K562 (cell line): ENCODE data around the gene SIGLEC5. TPM values are rescaled to one million over a fixed set of nuclear protein-coding genes. Genes with fewer than 3 reads are reported as not detected.

ENCODE experiments used
- BCL6 ChIP-seq: fragments of 250-450 bp; sonication (Bioruptor Pico); IDR thresholded peaks from 2 replicates; pipeline ENCODE4 v1.4.0; 2020
- C11orf30 ChIP-seq: fragments of 450-650 bp; IDR thresholded peaks from 2 replicates; pipeline ENCODE4 v1.6.1; 2016; ENCODE audit warnings: low read depth, mild to moderate bottlenecking
- CREBBP ChIP-seq: IDR thresholded peaks from one replicate; pipeline ENCODE4 v1.6.1; 2012; ENCODE audit warnings: low read depth, mild to moderate bottlenecking, control low read depth, inconsistent platforms, low read length
- FOXP1 ChIP-seq: sonication (generic); formaldehyde crosslinking; IDR thresholded peaks from 2 replicates; pipeline ENCODE4 v1.8.0; 2022; ENCODE audit warnings: mild to moderate bottlenecking, missing genetic modification reagents
- JUNB ChIP-seq: fragments of 450-650 bp; formaldehyde crosslinking; conservative IDR thresholded peaks from 2 replicates; pipeline ENCODE4 v1.4.0; 2020; ENCODE audit warnings: mild to moderate bottlenecking
- RBBP5 ChIP-seq: fragments of 200-600 bp; sonication (generic); IDR thresholded peaks from 2 replicates; pipeline ENCODE4 v1.6.1; 2012; ENCODE audit warnings: borderline replicate concordance, mild to moderate bottlenecking, low read length, control low read depth, inconsistent platforms; ENCODE audit not compliant: insufficient read depth, poor library complexity, severe bottlenecking
- TEAD2 ChIP-seq: fragments of 450-650 bp; IDR thresholded peaks from 2 replicates; pipeline ENCODE4 v1.6.1; 2016; ENCODE audit warnings: missing genetic modification characterization, control low read depth, missing compliant biosample characterization
- ZFP30 ChIP-seq: fragments of 250-450 bp; sonication (Bioruptor Pico); IDR thresholded peaks from 2 replicates; pipeline ENCODE4 v1.8.0; 2022; ENCODE audit warnings: moderate library complexity, mild to moderate bottlenecking, inconsistent platforms, borderline replicate concordance
- ZNF444 ChIP-seq: fragments of 250-450 bp; sonication (Bioruptor Pico); IDR thresholded peaks from 2 replicates; pipeline ENCODE4 v1.4.0; 2020; ENCODE audit warnings: mild to moderate bottlenecking, moderate library complexity
- polyA plus RNA-seq, 8 experiments: library from polyadenylated mRNA; depleted of rRNA in 4 of 8; stranded (reverse) in 5 of 8; unstranded in 3 of 8; fragments of >200 nt; fragmentation: Nextera tagmentation in 2 of 8; fragmentation: Illumina TruSeq in 1 of 8; extraction: Ambion mirVana in 2 of 8; extraction: Trizol in 1 of 8; gene quantifications; 2 replicates each; pipeline versions ENCODE4 v1.2.1 to v1.2.3, GENCODE V29; 2011 to 2014; ENCODE audit warnings: inconsistent platforms in 1 of 8, missing spikeins in 1 of 8
- total RNA-seq, 7 experiments: library from RNA; depleted of rRNA in 6 of 7; stranded (reverse); fragments of >200 nt in 6 of 7; fragmentation: Illumina TruSeq in 2 of 7; extraction: Trizol in 2 of 7; gene quantifications; 2 replicates each; pipeline versions ENCODE4 v1.2.1 to v1.2.3, GENCODE V29; 2011 to 2021; ENCODE audit warnings: low replicate concordance in 1 of 7
- TF ChIP-seq, protein P1 (sequence below): fragments of 250-450 bp; sonication (Bioruptor Pico); IDR thresholded peaks from 2 replicates; pipeline ENCODE4 v1.4.0; 2020
- TF ChIP-seq, protein P2 (sequence below): sonication (generic); formaldehyde crosslinking; IDR thresholded peaks from 2 replicates; pipeline ENCODE4 v1.8.1; 2023; ENCODE audit warnings: missing genetic modification reagents, mild to moderate bottlenecking, borderline replicate concordance
- TF ChIP-seq, protein P3 (sequence below): fragments of 250-450 bp; sonication (Bioruptor Pico); IDR thresholded peaks from 2 replicates; pipeline ENCODE4 v1.5.0; 2021; ENCODE audit warnings: mild to moderate bottlenecking, borderline replicate concordance
- TF ChIP-seq, protein P4 (sequence below): sonication (generic); formaldehyde crosslinking; IDR thresholded peaks from 2 replicates; pipeline ENCODE4 v1.8.1; 2023; ENCODE audit warnings: mild to moderate bottlenecking, missing genetic modification reagents, moderate library complexity

SIGLEC5 gene
- total and polyA plus RNA-seq, 9 of the 15 experiments (the other 6 are each of a cell fraction or from before 2014, with no cell fraction given) = 0.14 TPM; not detected in 8

DNA sequence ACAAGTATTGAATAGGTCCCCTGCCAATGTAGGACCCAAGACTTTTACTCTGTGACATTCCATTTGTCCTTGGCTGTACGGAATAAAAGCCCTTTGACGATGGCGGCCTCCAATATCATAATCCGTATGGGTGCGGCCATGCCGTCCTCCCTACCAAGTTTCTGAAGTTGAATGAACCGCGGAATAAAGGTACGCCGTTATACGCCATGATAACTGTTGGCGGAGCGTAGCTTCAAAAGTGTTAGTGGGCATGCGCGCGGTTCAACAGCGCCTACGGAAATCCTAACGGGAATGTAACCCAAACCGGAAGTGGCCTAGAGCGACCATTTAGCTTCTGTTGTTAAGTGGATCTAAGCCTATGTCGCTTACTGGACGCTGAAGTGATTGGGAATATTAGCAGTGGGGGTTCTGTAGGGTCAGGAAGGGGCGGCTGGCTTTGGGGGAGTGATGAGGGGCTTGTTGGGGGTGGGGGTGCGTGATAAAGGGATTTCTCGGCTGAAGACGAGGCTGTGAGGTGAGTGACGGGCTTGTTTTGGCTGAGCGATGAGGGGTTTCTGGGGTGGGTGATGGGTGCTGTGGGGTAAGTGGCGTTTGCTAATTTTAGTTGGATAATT, 59.1 kb downstream of the SIGLEC5 start, which contains the start of gene ZNF175 (continued):
- TF ChIP-seq, protein P1, sequence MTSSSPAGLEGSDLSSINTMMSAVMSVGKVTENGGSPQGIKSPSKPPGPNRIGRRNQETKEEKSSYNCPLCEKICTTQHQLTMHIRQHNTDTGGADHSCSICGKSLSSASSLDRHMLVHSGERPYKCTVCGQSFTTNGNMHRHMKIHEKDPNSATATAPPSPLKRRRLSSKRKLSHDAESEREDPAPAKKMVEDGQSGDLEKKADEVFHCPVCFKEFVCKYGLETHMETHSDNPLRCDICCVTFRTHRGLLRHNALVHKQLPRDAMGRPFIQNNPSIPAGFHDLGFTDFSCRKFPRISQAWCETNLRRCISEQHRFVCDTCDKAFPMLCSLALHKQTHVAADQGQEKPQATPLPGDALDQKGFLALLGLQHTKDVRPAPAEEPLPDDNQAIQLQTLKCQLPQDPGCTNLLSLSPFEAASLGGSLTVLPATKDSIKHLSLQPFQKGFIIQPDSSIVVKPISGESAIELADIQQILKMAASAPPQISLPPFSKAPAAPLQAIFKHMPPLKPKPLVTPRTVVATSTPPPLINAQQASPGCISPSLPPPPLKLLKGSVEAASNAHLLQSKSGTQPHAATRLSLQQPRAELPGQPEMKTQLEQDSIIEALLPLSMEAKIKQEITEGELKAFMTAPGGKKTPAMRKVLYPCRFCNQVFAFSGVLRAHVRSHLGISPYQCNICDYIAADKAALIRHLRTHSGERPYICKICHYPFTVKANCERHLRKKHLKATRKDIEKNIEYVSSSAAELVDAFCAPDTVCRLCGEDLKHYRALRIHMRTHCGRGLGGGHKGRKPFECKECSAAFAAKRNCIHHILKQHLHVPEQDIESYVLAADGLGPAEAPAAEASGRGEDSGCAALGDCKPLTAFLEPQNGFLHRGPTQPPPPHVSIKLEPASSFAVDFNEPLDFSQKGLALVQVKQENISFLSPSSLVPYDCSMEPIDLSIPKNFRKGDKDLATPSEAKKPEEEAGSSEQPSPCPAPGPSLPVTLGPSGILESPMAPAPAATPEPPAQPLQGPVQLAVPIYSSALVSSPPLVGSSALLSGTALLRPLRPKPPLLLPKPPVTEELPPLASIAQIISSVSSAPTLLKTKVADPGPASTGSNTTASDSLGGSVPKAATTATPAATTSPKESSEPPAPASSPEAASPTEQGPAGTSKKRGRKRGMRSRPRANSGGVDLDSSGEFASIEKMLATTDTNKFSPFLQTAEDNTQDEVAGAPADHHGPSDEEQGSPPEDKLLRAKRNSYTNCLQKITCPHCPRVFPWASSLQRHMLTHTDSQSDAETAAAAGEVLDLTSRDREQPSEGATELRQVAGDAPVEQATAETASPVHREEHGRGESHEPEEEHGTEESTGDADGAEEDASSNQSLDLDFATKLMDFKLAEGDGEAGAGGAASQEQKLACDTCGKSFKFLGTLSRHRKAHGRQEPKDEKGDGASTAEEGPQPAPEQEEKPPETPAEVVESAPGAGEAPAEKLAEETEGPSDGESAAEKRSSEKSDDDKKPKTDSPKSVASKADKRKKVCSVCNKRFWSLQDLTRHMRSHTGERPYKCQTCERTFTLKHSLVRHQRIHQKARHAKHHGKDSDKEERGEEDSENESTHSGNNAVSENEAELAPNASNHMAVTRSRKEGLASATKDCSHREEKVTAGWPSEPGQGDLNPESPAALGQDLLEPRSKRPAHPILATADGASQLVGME (CRISPR knock-in tag) = no peak
- TF ChIP-seq FOXP1 (CRISPR knock-in tag) = no peak
- TF ChIP-seq C11orf30 = peak; percentile 54; the same call in 1 of the 2 replicates
- no peak for TF ChIP-seq ZNF444 (CRISPR knock-in tag)
- TF ChIP-seq JUNB (CRISPR knock-in tag) = no peak
- TF ChIP-seq, protein P2, sequence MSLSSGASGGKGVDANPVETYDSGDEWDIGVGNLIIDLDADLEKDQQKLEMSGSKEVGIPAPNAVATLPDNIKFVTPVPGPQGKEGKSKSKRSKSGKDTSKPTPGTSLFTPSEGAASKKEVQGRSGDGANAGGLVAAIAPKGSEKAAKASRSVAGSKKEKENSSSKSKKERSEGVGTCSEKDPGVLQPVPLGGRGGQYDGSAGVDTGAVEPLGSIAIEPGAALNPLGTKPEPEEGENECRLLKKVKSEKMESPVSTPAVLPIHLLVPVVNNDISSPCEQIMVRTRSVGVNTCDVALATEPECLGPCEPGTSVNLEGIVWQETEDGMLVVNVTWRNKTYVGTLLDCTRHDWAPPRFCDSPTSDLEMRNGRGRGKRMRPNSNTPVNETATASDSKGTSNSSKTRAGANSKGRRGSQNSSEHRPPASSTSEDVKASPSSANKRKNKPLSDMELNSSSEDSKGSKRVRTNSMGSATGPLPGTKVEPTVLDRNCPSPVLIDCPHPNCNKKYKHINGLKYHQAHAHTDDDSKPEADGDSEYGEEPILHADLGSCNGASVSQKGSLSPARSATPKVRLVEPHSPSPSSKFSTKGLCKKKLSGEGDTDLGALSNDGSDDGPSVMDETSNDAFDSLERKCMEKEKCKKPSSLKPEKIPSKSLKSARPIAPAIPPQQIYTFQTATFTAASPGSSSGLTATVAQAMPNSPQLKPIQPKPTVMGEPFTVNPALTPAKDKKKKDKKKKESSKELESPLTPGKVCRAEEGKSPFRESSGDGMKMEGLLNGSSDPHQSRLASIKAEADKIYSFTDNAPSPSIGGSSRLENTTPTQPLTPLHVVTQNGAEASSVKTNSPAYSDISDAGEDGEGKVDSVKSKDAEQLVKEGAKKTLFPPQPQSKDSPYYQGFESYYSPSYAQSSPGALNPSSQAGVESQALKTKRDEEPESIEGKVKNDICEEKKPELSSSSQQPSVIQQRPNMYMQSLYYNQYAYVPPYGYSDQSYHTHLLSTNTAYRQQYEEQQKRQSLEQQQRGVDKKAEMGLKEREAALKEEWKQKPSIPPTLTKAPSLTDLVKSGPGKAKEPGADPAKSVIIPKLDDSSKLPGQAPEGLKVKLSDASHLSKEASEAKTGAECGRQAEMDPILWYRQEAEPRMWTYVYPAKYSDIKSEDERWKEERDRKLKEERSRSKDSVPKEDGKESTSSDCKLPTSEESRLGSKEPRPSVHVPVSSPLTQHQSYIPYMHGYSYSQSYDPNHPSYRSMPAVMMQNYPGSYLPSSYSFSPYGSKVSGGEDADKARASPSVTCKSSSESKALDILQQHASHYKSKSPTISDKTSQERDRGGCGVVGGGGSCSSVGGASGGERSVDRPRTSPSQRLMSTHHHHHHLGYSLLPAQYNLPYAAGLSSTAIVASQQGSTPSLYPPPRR = no peak
- no peak for TF ChIP-seq BCL6
- no peak for TF ChIP-seq CREBBP
- no peak for TF ChIP-seq ZFP30
- TF ChIP-seq RBBP5 = no peak
- TF ChIP-seq, protein P3, sequence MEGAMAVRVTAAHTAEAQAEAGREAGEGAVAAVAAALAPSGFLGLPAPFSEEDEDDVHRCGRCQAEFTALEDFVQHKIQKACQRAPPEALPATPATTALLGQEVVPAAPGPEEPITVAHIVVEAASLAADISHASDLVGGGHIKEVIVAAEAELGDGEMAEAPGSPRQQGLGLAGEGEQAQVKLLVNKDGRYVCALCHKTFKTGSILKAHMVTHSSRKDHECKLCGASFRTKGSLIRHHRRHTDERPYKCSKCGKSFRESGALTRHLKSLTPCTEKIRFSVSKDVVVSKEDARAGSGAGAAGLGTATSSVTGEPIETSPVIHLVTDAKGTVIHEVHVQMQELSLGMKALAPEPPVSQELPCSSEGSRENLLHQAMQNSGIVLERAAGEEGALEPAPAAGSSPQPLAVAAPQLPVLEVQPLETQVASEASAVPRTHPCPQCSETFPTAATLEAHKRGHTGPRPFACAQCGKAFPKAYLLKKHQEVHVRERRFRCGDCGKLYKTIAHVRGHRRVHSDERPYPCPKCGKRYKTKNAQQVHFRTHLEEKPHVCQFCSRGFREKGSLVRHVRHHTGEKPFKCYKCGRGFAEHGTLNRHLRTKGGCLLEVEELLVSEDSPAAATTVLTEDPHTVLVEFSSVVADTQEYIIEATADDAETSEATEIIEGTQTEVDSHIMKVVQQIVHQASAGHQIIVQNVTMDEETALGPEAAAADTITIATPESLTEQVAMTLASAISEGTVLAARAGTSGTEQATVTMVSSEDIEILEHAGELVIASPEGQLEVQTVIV (CRISPR knock-in tag) = no peak
- TF ChIP-seq, protein P4, sequence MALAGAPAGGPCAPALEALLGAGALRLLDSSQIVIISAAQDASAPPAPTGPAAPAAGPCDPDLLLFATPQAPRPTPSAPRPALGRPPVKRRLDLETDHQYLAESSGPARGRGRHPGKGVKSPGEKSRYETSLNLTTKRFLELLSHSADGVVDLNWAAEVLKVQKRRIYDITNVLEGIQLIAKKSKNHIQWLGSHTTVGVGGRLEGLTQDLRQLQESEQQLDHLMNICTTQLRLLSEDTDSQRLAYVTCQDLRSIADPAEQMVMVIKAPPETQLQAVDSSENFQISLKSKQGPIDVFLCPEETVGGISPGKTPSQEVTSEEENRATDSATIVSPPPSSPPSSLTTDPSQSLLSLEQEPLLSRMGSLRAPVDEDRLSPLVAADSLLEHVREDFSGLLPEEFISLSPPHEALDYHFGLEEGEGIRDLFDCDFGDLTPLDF (CRISPR knock-in tag) = no peak
- no peak for TF ChIP-seq TEAD2 (tag)
